Measurements from ENCODE around the gene ZMYND19. TPM values are rescaled to one million over a fixed set of nuclear protein-coding genes. Genes with fewer than 3 reads are reported as not detected.

The ZMYND19 gene
- total RNA-seq, 5 donors from 2014 or later (not counting 1 experiment from before 2014, with no cell fraction given), result 18.7 to 42.0 (median 33.3) TPM

DNA sequence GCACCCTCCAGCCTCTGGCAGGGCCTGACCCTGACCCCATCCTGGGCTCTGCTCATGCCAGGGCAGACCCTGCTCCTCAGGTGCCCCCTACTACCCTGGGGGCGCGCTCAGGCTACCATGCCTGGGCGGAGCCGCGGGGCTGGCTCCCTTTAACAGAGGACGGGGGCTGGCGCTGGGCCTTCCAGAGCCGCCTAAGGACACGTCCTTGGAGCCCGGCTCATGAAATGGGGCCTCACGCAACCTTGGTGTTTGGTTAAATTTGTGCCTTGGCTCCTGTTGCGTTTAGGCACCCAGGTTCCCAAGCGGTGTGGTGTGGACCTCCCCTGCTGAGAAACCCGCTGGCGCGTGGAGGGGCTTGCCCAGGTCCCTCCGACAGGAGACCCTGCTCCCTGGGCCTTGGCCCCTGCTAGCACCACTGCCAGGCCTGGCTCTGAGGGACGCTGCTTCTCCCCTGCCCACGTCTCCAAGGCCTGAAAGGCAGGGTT, 25.1 kb upstream of the ZMYND19 start:
- Mint-ChIP-seq H3K27me3 (no peaks in the 10 kb centered on the region), H3K9me3 (no peaks in the 10 kb centered on the region), H3K27ac (no peak overlapping the region), H3K36me3 (peaks cover 2% of the 10 kb centered on the region), H3K4me1 (peaks cover 37 to 44% (median 37%) of the 10 kb centered on the region in 3 donors), H3K4me3 (no peak overlapping the region)
- DNase-seq, result no peak
- ChIA-PET POLR2A (no interaction called here), CTCF (no interaction called here)
- 97% methylated on average over 18 of the region's 19 CpGs for WGBS (ENCODE audit: insufficient coverage)
- ATAC-seq (replicated peaks in 1 of 4), result no peak
- H3K4me3 ChIP-seq (ENCODE audit: control insufficient read depth in 1 of 2, extremely low read depth in 1 of 2, low read length in 1 of 2), result no peak overlapping the region
- peaks cover 14 to 51% of the 10 kb centered on the region in 2 experiments for H3K4me1 ChIP-seq (ENCODE audit: control insufficient read depth in 1 of 2, extremely low read depth in 1 of 2, insufficient read depth in 2 of 2, low read length in 2 of 2)
- no peak overlapping the region for H3K27ac ChIP-seq (ENCODE audit: low read length)
- H3K9me3 ChIP-seq, result no peaks in the 10 kb centered on the region
- H3K36me3 ChIP-seq (ENCODE audit: control insufficient read depth in 2 of 2, extremely low read depth in 1 of 2, insufficient read depth in 1 of 2, low read length in 1 of 2), result peaks cover 6 to 28% of the 10 kb centered on the region in 2 donors
- no peaks in the 10 kb centered on the region for H3K27me3 ChIP-seq (replicated peaks in 1 of 2; ENCODE audit: control insufficient read depth in 2 of 2, extremely low read depth in 1 of 2, insufficient read depth in 2 of 2, low read length in 1 of 2)

DNA sequence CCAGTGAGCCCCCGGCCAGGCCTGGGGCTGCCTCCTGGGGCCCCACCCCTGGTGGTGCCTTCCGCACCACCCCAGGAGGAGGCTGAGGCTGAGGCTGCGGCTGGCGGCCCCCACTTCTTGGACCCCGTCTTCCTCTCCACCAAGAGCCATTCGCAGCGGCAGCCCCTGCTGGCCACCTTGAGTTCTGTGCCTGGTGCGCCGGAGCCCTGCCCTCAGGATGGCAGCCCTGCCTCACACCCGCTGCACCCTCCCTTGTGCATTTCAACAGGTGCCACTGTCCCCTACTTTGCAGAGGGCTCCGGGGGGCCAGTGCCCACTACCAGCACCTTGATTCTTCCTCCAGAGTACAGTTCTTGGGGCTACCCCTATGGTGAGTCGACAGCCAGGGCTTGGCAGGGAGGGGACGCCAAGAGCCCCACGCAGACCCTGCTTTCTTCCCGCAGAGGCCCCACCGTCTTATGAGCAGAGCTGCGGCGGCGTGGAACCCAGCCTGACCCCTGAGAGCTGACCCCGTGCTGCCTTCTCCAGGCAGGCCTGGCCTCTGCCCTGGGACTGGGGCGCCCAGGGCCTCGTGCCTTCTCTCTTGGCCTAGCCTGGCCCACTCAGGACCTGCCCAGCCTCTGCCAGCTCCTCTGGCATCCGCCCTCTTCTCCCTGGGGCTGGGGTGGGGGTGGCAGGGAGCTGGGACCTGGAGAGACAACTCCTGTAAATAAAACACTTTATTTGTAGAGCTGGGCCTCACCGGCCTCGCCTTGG, 24.5 kb upstream of the ZMYND19 start:
- H3K27ac Mint-ChIP-seq, result peak overlapping the region in 1 of 2 donors; percentile 28
- Histone ChIP-seq H3K4me3 (ENCODE audit: control insufficient read depth in 1 of 2, extremely low read depth in 1 of 2, low read length in 1 of 2) (no peak overlapping the region), H3K27me3 (replicated peaks in 1 of 2; ENCODE audit: control insufficient read depth in 2 of 2, extremely low read depth in 1 of 2, insufficient read depth in 2 of 2, low read length in 1 of 2) (no peaks in the 10 kb centered on the region), H3K27ac (ENCODE audit: low read length) (no peak overlapping the region), H3K4me1 (ENCODE audit: control insufficient read depth in 1 of 2, extremely low read depth in 1 of 2, insufficient read depth in 2 of 2, low read length in 2 of 2) (peaks cover 8 to 46% of the 10 kb centered on the region in 2 experiments), H3K36me3 (ENCODE audit: control insufficient read depth in 2 of 2, extremely low read depth in 1 of 2, insufficient read depth in 1 of 2, low read length in 1 of 2) (peaks cover 6 to 28% of the 10 kb centered on the region in 2 donors), H3K9me3 (no peaks in the 10 kb centered on the region)
- no peak overlapping the region for H3K4me3 Mint-ChIP-seq
- DNase-seq (no peak), ATAC-seq (replicated peaks in 1 of 4) (no peak)
- peaks cover 2% of the 10 kb centered on the region for H3K36me3 Mint-ChIP-seq
- H3K9me3 Mint-ChIP-seq, result no peaks in the 10 kb centered on the region
- ChIA-PET POLR2A (no interaction called here), CTCF (no interaction called here)
- WGBS (ENCODE audit: insufficient coverage), result 97% methylated on average over 22 of the region's 25 CpGs
- no peaks in the 10 kb centered on the region for H3K27me3 Mint-ChIP-seq
- peaks cover 32 to 41% (median 34%) of the 10 kb centered on the region in 3 donors for H3K4me1 Mint-ChIP-seq

DNA sequence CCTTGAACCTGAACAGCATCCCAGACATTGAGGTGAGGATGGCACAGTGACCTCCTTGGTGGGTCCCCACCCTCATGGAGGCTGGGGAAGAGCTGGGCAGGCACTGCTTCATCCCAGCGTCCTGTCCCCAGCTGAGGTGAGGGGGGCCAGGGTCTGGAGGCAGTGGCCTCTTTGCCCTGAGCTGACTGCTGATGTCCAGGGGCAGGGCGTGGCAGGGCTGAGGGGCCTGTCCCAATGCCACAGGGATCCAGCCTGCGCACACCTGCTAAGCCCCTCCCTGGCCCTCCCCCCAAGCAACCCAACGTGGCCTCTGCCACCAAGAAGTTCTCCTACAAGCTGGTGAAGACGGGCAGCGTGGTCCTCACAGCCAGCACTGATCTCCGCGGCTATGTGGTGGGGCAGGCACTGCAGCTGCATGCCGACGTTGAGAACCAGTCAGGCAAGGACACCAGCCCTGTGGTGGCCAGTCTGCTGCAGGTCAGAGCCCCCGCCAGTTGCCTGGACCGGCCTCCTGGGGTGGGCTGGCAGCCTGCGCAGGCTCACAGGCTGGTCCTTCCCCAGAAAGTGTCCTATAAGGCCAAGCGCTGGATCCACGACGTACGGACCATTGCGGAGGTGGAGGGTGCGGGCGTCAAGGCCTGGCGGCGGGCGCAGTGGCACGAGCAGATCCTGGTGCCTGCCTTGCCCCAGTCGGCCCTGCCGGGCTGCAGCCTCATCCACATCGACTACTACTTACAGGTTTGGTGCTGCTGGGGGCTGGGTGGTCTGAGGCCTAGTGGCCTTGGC, 23.6 kb upstream of the ZMYND19 start:
- no peaks in the 10 kb centered on the region for H3K27me3 Mint-ChIP-seq
- Histone ChIP-seq H3K9me3 (no peaks in the 10 kb centered on the region), H3K4me3 (ENCODE audit: control insufficient read depth in 1 of 2, extremely low read depth in 1 of 2, low read length in 1 of 2) (no peak overlapping the region), H3K4me1 (ENCODE audit: control insufficient read depth in 1 of 2, extremely low read depth in 1 of 2, insufficient read depth in 2 of 2, low read length in 2 of 2) (peaks cover 7 to 41% of the 10 kb centered on the region in 2 experiments), H3K36me3 (ENCODE audit: control insufficient read depth in 2 of 2, extremely low read depth in 1 of 2, insufficient read depth in 1 of 2, low read length in 1 of 2) (peaks cover 10 to 28% of the 10 kb centered on the region in 2 donors), H3K27ac (ENCODE audit: low read length) (no peak overlapping the region), H3K27me3 (replicated peaks in 1 of 2; ENCODE audit: control insufficient read depth in 2 of 2, extremely low read depth in 1 of 2, insufficient read depth in 2 of 2, low read length in 1 of 2) (no peaks in the 10 kb centered on the region)
- POLR2A ChIA-PET, result interaction anchor here in 1 of 2 donors (0.5 kb wide), 1 partner anchor 1386 kb away, joined by 4 read pairs; no protein-coding TSS in a partner anchor
- H3K36me3 Mint-ChIP-seq, result peaks cover 2% of the 10 kb centered on the region
- no peak overlapping the region for H3K4me3 Mint-ChIP-seq
- ATAC-seq (replicated peaks in 1 of 4) (no peak), DNase-seq (no peak)
- WGBS (ENCODE audit: insufficient coverage), result 93% methylated on average over 22 of the region's 27 CpGs
- peaks cover 28 to 39% (median 29%) of the 10 kb centered on the region in 3 donors for H3K4me1 Mint-ChIP-seq
- H3K27ac Mint-ChIP-seq, result no peak overlapping the region
- CTCF ChIA-PET, result no interaction called here
- H3K9me3 Mint-ChIP-seq, result no peaks in the 10 kb centered on the region

DNA sequence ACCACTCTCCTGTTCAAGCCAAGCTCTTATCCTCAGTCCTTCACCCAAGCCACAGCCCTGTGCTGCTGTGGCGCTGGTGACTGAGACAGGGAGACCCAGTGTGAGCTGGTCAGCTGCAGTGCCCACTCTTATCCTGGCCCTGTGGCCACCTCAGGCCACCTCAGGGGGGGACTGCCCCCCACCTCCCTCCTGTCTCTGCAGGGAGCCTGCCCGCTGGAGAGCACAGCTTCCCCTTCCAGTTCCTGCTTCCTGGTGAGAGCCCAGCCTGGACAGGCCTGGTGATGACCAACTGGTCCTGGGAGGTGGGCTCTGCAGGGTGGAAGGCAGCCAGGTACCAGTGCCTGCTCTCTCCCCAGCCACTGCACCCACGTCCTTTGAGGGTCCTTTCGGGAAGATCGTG, 22.9 kb upstream of the ZMYND19 start:
- no peaks in the 10 kb centered on the region for H3K9me3 Mint-ChIP-seq
- H3K36me3 Mint-ChIP-seq, result peaks cover 2% of the 10 kb centered on the region
- Histone ChIP-seq H3K27me3 (replicated peaks in 1 of 2; ENCODE audit: control insufficient read depth in 2 of 2, extremely low read depth in 1 of 2, insufficient read depth in 2 of 2, low read length in 1 of 2) (no peaks in the 10 kb centered on the region), H3K36me3 (ENCODE audit: control insufficient read depth in 2 of 2, extremely low read depth in 1 of 2, insufficient read depth in 1 of 2, low read length in 1 of 2) (peaks cover 10 to 28% of the 10 kb centered on the region in 2 donors), H3K27ac (ENCODE audit: low read length) (no peak overlapping the region), H3K4me3 (ENCODE audit: control insufficient read depth in 1 of 2, extremely low read depth in 1 of 2, low read length in 1 of 2) (no peak overlapping the region), H3K4me1 (ENCODE audit: control insufficient read depth in 1 of 2, extremely low read depth in 1 of 2, insufficient read depth in 2 of 2, low read length in 2 of 2) (peaks cover 7 to 46% of the 10 kb centered on the region in 2 experiments), H3K9me3 (no peaks in the 10 kb centered on the region)
- no peaks in the 10 kb centered on the region for H3K27me3 Mint-ChIP-seq
- H3K4me3 Mint-ChIP-seq, result peak overlapping the region in 1 of 3 donors; percentile 10
- ATAC-seq (replicated peaks in 1 of 4) (no peak), DNase-seq (no peak)
- H3K27ac Mint-ChIP-seq, result peak overlapping the region in 1 of 2 donors; percentile 39
- CTCF ChIA-PET, result no interaction called here
- peaks cover 28 to 43% (median 33%) of the 10 kb centered on the region in 3 donors for H3K4me1 Mint-ChIP-seq
- POLR2A ChIA-PET, result interaction anchor here in 1 of 2 donors (0.5 kb wide), 1 partner anchor 1386 kb away, joined by 4 read pairs; no protein-coding TSS in a partner anchor
- 94% methylated on average over 5 of the region's 5 CpGs for WGBS (ENCODE audit: insufficient coverage)

DNA sequence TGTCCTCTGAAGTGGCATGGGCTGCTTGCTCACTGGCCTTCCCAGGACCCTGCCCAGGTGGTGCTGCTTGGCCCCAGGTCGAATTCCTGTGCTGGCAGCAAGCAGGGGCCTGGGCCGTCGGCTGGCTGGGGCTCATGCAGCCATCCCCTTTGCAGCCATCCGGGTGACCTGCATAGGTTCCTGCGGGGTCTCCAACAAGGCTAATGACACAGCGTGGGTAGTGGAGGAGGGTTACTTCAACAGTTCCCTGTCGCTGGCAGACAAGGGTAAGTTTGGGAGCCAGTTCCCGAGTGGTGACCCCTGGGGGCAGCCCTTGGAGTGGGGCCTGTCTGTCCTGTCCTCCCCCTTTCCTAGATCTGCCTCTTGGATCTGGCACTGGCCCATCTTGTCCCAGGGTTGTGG, 22.4 kb upstream of the ZMYND19 start:
- H3K27me3 Mint-ChIP-seq, result no peaks in the 10 kb centered on the region
- Histone ChIP-seq H3K36me3 (ENCODE audit: control insufficient read depth in 2 of 2, extremely low read depth in 1 of 2, insufficient read depth in 1 of 2, low read length in 1 of 2) (peaks cover 10 to 28% of the 10 kb centered on the region in 2 donors), H3K27ac (ENCODE audit: low read length) (no peak overlapping the region), H3K9me3 (no peaks in the 10 kb centered on the region), H3K27me3 (replicated peaks in 1 of 2; ENCODE audit: control insufficient read depth in 2 of 2, extremely low read depth in 1 of 2, insufficient read depth in 2 of 2, low read length in 1 of 2) (no peaks in the 10 kb centered on the region), H3K4me3 (ENCODE audit: control insufficient read depth in 1 of 2, extremely low read depth in 1 of 2, low read length in 1 of 2) (no peak overlapping the region), H3K4me1 (ENCODE audit: control insufficient read depth in 1 of 2, extremely low read depth in 1 of 2, insufficient read depth in 2 of 2, low read length in 2 of 2) (peaks cover 3 to 44% of the 10 kb centered on the region in 2 experiments)
- POLR2A ChIA-PET, result no interaction called here
- DNase-seq, result no peak
- ATAC-seq (replicated peaks in 1 of 4), result no peak
- peaks cover 2% of the 10 kb centered on the region for H3K36me3 Mint-ChIP-seq
- no peak overlapping the region for H3K27ac Mint-ChIP-seq
- 85% methylated on average over 8 of the region's 8 CpGs for WGBS (ENCODE audit: insufficient coverage)
- CTCF ChIA-PET, result no interaction called here
- peaks cover 23 to 43% (median 32%) of the 10 kb centered on the region in 3 donors for H3K4me1 Mint-ChIP-seq
- peak overlapping the region in 1 of 3 donors; percentile 10 for H3K4me3 Mint-ChIP-seq
- H3K9me3 Mint-ChIP-seq, result no peaks in the 10 kb centered on the region

All from T-cell (primary cell).